Measurements from ENCODE around the gene ZNF221. TPM values are rescaled to one million over a fixed set of nuclear protein-coding genes. Genes with fewer than 3 reads are reported as not detected.

The ZNF221 gene
- polyA plus RNA-seq, 2 of the 4 experiments (the other 2 are of a cell fraction): 1.6 TPM

DNA sequence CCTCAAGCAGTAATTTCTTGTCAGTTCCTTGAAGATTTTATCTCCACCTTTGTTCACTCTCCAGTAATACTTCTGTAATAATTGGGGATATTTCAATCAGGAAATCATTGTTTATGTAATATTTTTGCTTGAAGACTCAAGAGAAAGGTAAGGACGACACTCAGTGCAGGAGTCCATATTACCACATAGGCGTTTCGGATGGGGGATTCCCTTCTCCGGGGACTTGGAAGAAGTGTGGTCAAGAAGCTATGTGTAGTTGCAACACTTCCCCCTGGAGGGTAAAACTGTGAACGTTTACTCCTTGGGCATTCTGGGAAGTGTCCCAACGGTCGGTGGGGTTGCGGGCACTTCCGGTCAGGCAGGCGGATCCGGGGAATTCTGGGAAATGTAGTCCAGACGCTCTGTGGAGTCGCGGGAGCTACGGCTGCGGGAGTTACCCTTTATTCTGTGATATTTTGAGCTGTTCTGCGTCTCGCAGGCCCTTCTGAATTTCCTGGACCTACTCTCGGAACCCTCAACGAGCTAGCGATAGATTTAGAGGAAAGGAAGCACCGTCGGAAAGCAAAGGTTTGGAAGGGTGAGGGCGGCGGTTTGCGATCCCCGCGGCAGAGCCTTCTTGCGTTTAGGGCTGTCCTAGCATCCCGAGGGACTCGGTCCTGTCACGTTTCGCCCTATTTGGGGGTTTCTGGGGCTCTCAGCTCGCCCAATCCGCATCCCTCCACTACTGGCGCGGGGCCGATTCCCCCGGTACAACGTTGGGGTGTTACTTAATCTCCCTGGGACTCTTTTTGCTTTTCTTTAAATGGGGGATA is at the start of gene ZNF221 (continued):
- peak; percentile 62; the same call in 1 of the 2 replicates for TF ChIP-seq PHF8 (IDR thresholded peaks at IDR 0.05; ENCODE audit: borderline replicate concordance, low read depth)
- TF ChIP-seq POLR2A (IDR thresholded peaks at IDR 0.05; ENCODE audit: low read length): no peak
- TF ChIP-seq, protein P1, sequence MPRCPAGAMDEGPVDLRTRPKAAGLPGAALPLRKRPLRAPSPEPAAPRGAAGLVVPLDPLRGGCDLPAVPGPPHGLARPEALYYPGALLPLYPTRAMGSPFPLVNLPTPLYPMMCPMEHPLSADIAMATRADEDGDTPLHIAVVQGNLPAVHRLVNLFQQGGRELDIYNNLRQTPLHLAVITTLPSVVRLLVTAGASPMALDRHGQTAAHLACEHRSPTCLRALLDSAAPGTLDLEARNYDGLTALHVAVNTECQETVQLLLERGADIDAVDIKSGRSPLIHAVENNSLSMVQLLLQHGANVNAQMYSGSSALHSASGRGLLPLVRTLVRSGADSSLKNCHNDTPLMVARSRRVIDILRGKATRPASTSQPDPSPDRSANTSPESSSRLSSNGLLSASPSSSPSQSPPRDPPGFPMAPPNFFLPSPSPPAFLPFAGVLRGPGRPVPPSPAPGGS (IDR thresholded peaks at IDR 0.05): 0 out of 3 replicates have a peak, but pooled peaks have one; percentile 17

DNA sequence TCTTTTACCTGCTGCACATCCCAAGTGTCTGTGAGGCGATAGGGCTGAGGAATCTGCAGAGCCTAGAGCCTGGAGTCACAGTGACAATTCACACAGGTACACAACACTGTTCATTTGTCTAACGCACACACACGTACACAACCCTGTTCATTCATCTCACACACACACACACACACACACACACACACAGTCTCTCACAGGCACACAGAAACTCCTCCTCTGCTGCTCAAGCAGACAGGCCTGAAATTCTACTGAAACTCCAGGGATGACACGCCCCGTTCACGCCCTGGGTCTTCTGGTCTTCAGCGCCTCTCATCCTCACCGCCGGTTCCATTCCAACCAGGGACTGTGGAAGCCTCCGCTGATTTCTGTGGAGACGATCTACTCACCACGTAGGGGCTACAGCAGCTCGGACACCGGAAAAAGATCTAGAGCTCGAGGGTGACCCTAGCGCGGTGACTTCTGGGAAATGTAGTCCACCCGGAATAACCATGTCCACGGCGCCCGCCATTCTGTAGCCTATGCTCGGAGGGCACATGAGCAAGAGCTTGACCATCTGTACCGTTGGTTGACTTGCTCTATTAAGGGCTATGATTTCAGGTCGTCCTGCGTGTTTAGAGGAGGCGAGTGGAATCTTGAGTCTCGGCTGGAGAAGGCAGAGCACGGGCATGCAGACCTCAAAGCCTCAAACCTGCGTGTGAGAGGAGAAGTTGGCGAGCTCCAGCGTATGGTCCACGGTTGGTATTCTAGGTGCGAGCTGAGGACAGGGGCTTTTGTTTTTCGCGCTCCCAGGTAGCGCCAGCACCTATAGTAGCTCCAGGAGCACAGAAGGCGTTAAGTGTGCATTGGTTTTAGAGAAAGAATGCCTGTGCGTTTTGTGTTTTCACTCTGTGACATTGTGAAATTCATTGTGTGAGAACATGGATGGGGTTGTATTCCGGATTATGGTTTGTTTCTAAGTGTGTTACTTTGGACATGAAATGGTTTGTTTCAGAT is 49.3 kb upstream of the ZNF221 start:
- peak overlapping the region; percentile 66 for H3K4me2 ChIP-seq
- H3K4me3 ChIP-seq: peak overlapping the region; percentile 48
- H3K4me1 ChIP-seq: no peaks in the 10 kb centered on the region
- 40% methylated on average over 39 of the region's 39 CpGs for WGBS (ENCODE audit: missing lambda C conversion rate)
- peaks cover 84% of the 10 kb centered on the region for H3K9me3 ChIP-seq
- peak; percentile 57 to 83 for DNase-seq (ENCODE audit: low read depth in 1 of 2, low spot score in 1 of 2)
- peak; percentile 96 to 100 for ATAC-seq
- H3K27ac ChIP-seq: peak overlapping the region in 1 of 2 experiments; percentile 59; a peak in 4 of 6 replicates
- TF ChIP-seq, protein P2, sequence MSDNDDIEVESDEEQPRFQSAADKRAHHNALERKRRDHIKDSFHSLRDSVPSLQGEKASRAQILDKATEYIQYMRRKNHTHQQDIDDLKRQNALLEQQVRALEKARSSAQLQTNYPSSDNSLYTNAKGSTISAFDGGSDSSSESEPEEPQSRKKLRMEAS (IDR thresholded peaks at IDR 0.05): peak; percentile 47; the same call in 1 of the 2 replicates
- no peak for TF ChIP-seq JUN (IDR thresholded peaks at IDR 0.05)
- TF ChIP-seq, protein P3, sequence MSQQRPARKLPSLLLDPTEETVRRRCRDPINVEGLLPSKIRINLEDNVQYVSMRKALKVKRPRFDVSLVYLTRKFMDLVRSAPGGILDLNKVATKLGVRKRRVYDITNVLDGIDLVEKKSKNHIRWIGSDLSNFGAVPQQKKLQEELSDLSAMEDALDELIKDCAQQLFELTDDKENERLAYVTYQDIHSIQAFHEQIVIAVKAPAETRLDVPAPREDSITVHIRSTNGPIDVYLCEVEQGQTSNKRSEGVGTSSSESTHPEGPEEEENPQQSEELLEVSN (IDR thresholded peaks at IDR 0.05; ENCODE audit: borderline replicate concordance, low read depth): peak; percentile 46; the same call in 1 of the 2 replicates
- CTCF ChIA-PET: interaction anchor here (0.6 to 2.2 kb wide), 4 partner anchors 11 to 346 kb away, joined by 3 to 9 read pairs (median 4); no protein-coding TSS in a partner anchor
- peak; percentile 23 for FAIRE-seq
- POLR2A ChIA-PET: interaction anchor here (0.5 to 1.5 kb wide), 3 partner anchors 33 to 50 kb away, joined by 4 to 6 read pairs (median 4); partner anchors contain the start of genes ZNF221 and ZNF45

DNA sequence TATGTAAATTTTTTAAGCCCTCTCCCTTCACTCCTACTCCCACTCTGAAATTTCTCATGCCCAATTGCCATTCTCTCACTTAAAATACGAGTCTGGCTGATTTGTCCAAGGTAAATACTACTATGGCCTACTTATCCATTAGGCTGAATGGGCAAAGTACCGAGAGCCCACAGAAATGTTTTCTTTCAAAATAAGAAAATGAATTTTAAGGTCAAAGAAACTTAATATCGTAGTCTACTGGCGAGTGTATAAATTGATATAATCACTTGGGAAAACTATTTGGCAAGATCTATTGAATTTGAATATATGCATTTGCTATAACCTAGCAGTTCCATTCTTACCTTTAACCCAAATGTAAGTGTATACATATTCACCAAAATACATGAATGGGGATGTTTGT is 48.6 kb upstream of the ZNF221 start:
- ATAC-seq (no peak), FAIRE-seq (no peak), DNase-seq (ENCODE audit: low read depth in 1 of 2, low spot score in 1 of 2) (no peak)
- H3K4me2 ChIP-seq: peak overlapping the region; percentile 66
- H3K27ac ChIP-seq: no peak overlapping the region
- H3K4me3 ChIP-seq: peak overlapping the region; percentile 48; the same call in 2 of the 3 replicates
- TF ChIP-seq EP300 (IDR thresholded peaks at IDR 0.05): no peak
- no peak for TF ChIP-seq RFX5 (IDR thresholded peaks at IDR 0.05)
- TF ChIP-seq, protein P2 (IDR thresholded peaks at IDR 0.05): no peak
- TF ChIP-seq NFE2L2 (conservative IDR thresholded peaks at IDR 0.05; ENCODE audit: low read length): no peak
- no peak for TF ChIP-seq EHF (CRISPR knock-in tag; IDR thresholded peaks at IDR 0.05)
- no peak for TF ChIP-seq SREBF2 (IDR thresholded peaks at IDR 0.05)
- TF ChIP-seq, protein P4, sequence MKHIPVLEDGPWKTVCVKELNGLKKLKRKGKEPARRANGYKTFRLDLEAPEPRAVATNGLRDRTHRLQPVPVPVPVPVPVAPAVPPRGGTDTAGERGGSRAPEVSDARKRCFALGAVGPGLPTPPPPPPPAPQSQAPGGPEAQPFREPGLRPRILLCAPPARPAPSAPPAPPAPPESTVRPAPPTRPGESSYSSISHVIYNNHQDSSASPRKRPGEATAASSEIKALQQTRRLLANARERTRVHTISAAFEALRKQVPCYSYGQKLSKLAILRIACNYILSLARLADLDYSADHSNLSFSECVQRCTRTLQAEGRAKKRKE (CRISPR knock-in tag; IDR thresholded peaks at IDR 0.05; ENCODE audit: low read depth): no peak
- TF ChIP-seq CHD4 (IDR thresholded peaks at IDR 0.05; ENCODE audit: borderline replicate concordance): no peak
- no peak for TF ChIP-seq SMC3 (IDR thresholded peaks at IDR 0.05)
- TF ChIP-seq NPAS2 (CRISPR knock-in tag; IDR thresholded peaks at IDR 0.05; ENCODE audit: borderline replicate concordance): no peak
- no peak for TF ChIP-seq RCOR1 (IDR thresholded peaks at IDR 0.05; ENCODE audit: low read depth, low read length)
- TF ChIP-seq, protein P5, sequence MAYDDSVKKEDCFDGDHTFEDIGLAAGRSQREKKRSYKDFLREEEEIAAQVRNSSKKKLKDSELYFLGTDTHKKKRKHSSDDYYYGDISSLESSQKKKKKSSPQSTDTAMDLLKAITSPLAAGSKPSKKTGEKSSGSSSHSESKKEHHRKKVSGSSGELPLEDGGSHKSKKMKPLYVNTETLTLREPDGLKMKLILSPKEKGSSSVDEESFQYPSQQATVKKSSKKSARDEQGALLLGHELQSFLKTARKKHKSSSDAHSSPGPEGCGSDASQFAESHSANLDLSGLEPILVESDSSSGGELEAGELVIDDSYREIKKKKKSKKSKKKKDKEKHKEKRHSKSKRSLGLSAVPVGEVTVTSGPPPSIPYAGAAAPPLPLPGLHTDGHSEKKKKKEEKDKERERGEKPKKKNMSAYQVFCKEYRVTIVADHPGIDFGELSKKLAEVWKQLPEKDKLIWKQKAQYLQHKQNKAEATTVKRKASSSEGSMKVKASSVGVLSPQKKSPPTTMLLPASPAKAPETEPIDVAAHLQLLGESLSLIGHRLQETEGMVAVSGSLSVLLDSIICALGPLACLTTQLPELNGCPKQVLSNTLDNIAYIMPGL (CRISPR knock-in tag; IDR thresholded peaks at IDR 0.05; ENCODE audit: borderline replicate concordance): no peak
- TF ChIP-seq FOSB (CRISPR knock-in tag; IDR thresholded peaks at IDR 0.05): no peak
- TF ChIP-seq CEBPB (IDR thresholded peaks at IDR 0.05): no peak
- no peak for TF ChIP-seq ZFP36 (IDR thresholded peaks at IDR 0.05; ENCODE audit: borderline replicate concordance, partially characterized antibody)
- TF ChIP-seq MAFK (IDR thresholded peaks at IDR 0.05; ENCODE audit: partially characterized antibody): no peak
- peaks cover 84% of the 10 kb centered on the region for H3K9me3 ChIP-seq
- ChIA-PET POLR2A (interaction anchor here (1.1 to 1.5 kb wide), 2 partner anchors 33 to 49 kb away, joined by 4 to 6 read pairs; partner anchors contain the start of genes ZNF221 and ZNF45), CTCF (interaction anchor here (2.2 kb wide), 1 partner anchor 347 kb away, joined by 9 read pairs; no protein-coding TSS in a partner anchor)
- 58% methylated on average over 4 of the region's 4 CpGs for WGBS (ENCODE audit: missing lambda C conversion rate)
- H3K4me1 ChIP-seq: no peaks in the 10 kb centered on the region

All from A549 (cell line).